ENCODE results near the gene ADGRV1. TPM values are rescaled to one million over a fixed set of nuclear protein-coding genes. Genes with fewer than 3 reads are reported as not detected.
"Not testable (repeated sequence)": the region's sequence is repeated elsewhere in the genome, so short reads cannot be mapped to it uniquely, and the experiment has no call there.

The ADGRV1 gene
- polyA plus RNA-seq, 4 donors: 2.6 to 2.9 (median 2.7) TPM; not detected in 1

DNA sequence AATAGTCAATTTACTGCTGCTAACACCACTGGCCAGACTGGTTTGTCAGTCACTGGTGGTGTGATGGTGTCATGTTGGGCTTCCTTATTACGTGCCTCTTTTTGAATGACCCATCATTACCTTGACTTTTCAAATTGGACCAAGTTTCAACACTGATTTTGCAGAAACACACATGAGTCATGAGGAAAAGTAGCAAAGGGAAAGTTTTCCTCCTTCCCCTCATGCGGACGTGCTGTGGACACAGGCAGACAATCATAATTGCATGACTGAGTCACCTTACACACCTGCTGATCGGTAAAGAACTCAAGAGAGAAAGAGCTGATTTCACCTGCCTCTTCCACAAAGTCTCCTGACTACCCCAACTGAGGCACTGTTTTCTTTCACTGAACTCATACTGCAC, 500.0 kb downstream of the ADGRV1 start:
- Histone ChIP-seq H3K27me3 (ENCODE audit: control insufficient read depth in 3 of 3, insufficient read depth in 3 of 3, low read length in 3 of 3) (no peaks in the 10 kb centered on the region), H3K36me3 (ENCODE audit: control insufficient read depth in 3 of 3, insufficient read depth in 2 of 3, low read depth in 1 of 3, low read length in 3 of 3) (no peaks in the 10 kb centered on the region), H3K9me3 (ENCODE audit: control insufficient read depth in 2 of 2, insufficient read depth in 1 of 2, low read depth in 1 of 2, low read length in 1 of 2) (no peaks in the 10 kb centered on the region), H3K4me3 (ENCODE audit: low read depth in 1 of 3, low read length in 3 of 3) (no peak overlapping the region), H3K4me1 (ENCODE audit: control insufficient read depth in 3 of 3, insufficient read depth in 2 of 3, low read depth in 1 of 3, low read length in 2 of 3) (peaks cover 0 to 10% (median 0%) of the 10 kb centered on the region in 3 donors), H3K27ac (ENCODE audit: low read depth in 1 of 3, low read length in 2 of 3) (no peak overlapping the region)
- 16 to 52% (median 42%) methylated on average over 4 of the region's 4 CpGs for WGBS, 3 donors
- FAIRE-seq (no peak), DNase-seq (peak; percentile 53 to 74)

- 33 to 56% (median 48%) methylated on average over 1 of the region's 1 CpG for WGBS, 3 donors
Measured at GRCh38 chr5:91059409-91059808, 500.8 kb downstream of the ADGRV1 start.

DNA sequence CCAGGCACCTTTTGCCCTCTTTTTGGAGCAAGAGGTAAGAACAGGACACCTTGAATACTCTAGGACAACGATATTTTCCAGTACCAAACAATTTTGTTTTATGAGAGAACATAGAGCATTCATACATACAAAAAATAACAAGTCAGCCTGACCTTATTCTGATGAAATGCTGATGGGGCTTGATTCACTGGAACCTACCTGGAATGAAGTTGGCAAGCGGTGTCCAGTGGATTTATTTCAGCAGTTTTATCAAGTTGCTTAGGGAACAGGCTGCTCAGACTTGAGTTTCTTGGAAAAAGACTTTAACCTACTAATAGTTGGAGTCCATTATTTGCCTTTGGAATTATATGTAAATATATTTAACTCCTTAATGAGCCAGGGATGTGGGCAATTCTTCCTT, 502.5 kb downstream of the ADGRV1 start:
- Histone ChIP-seq H3K27me3 (ENCODE audit: control insufficient read depth in 3 of 3, insufficient read depth in 3 of 3, low read length in 3 of 3) (no peaks in the 10 kb centered on the region), H3K27ac (ENCODE audit: low read depth in 1 of 3, low read length in 2 of 3) (no peak overlapping the region), H3K36me3 (ENCODE audit: control insufficient read depth in 3 of 3, insufficient read depth in 2 of 3, low read depth in 1 of 3, low read length in 3 of 3) (no peaks in the 10 kb centered on the region), H3K9me3 (ENCODE audit: control insufficient read depth in 2 of 2, insufficient read depth in 1 of 2, low read depth in 1 of 2, low read length in 1 of 2) (no peaks in the 10 kb centered on the region), H3K4me1 (ENCODE audit: control insufficient read depth in 3 of 3, insufficient read depth in 2 of 3, low read depth in 1 of 3, low read length in 2 of 3) (peaks cover 0 to 10% (median 0%) of the 10 kb centered on the region in 3 donors), H3K4me3 (ENCODE audit: low read depth in 1 of 3, low read length in 3 of 3) (no peak overlapping the region)
- 85 to 90% (median 89%) methylated on average over 2 of the region's 2 CpGs for WGBS, 3 donors
- DNase-seq (no peak), FAIRE-seq (no peak)

More at GRCh38 chr5:91059409-91059808, 500.8 kb downstream of the ADGRV1 start:
- no peaks in the 10 kb centered on the region for H3K27me3 ChIP-seq (ENCODE audit: control insufficient read depth in 3 of 3, insufficient read depth in 3 of 3, low read length in 3 of 3)
- FAIRE-seq (no peak), DNase-seq (no peak)
- H3K4me3 ChIP-seq (ENCODE audit: low read depth in 1 of 3, low read length in 3 of 3): no peak overlapping the region
- H3K36me3 ChIP-seq (ENCODE audit: control insufficient read depth in 3 of 3, insufficient read depth in 2 of 3, low read depth in 1 of 3, low read length in 3 of 3): no peaks in the 10 kb centered on the region
- no peaks in the 10 kb centered on the region for H3K9me3 ChIP-seq (ENCODE audit: control insufficient read depth in 2 of 2, insufficient read depth in 1 of 2, low read depth in 1 of 2, low read length in 1 of 2)
- peaks cover 0 to 10% (median 0%) of the 10 kb centered on the region in 3 donors for H3K4me1 ChIP-seq (ENCODE audit: control insufficient read depth in 3 of 3, insufficient read depth in 2 of 3, low read depth in 1 of 3, low read length in 2 of 3)
- no peak overlapping the region for H3K27ac ChIP-seq (ENCODE audit: low read depth in 1 of 3, low read length in 2 of 3)

DNA sequence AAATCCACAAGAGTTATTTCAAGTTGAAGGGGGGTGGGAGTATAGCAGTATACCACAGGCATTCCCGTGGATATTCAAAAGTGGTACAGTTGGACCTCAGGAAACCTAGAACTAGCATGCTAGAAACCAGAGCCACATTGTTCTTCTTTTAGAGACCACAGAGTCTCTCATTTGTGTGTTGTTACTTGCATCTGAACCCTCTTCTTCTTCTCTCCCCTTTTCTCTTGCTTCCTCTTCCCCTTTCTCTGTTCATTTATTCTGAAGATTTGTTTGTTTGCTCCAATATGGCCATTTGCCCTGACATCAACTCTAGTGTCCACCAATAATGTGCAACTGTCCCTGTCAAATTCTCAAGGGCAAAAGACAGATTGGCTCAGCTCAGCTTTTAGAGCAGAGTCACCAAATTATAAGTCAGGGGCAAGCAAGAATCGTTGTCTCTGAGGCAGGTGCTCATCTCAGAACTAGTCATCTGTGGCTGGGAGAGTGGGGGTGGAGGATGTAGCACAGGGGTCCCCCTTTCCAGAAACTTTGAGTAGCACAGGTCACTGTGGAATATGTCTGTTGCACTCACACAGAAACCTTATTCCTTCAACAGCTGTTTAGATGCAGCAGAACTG, 503.5 kb downstream of the ADGRV1 start:
- Histone ChIP-seq H3K4me1 (ENCODE audit: control insufficient read depth in 3 of 3, insufficient read depth in 2 of 3, low read depth in 1 of 3, low read length in 2 of 3) (peaks cover 0 to 10% (median 0%) of the 10 kb centered on the region in 3 donors), H3K36me3 (ENCODE audit: control insufficient read depth in 3 of 3, insufficient read depth in 2 of 3, low read depth in 1 of 3, low read length in 3 of 3) (no peaks in the 10 kb centered on the region), H3K4me3 (ENCODE audit: low read depth in 1 of 3, low read length in 3 of 3) (no peak overlapping the region), H3K27me3 (ENCODE audit: control insufficient read depth in 3 of 3, insufficient read depth in 3 of 3, low read length in 3 of 3) (no peaks in the 10 kb centered on the region), H3K9me3 (ENCODE audit: control insufficient read depth in 2 of 2, insufficient read depth in 1 of 2, low read depth in 1 of 2, low read length in 1 of 2) (no peaks in the 10 kb centered on the region), H3K27ac (ENCODE audit: low read depth in 1 of 3, low read length in 2 of 3) (no peak overlapping the region)
- no peak for FAIRE-seq
- WGBS, 3 donors: 54 to 62% (median 59%) methylated on average over 2 of the region's 2 CpGs
- DNase-seq: no peak

GRCh38 chr5:91063098-91063690, 504.6 kb downstream of the ADGRV1 start:
- H3K27me3 ChIP-seq (ENCODE audit: control insufficient read depth in 3 of 3, insufficient read depth in 3 of 3, low read length in 3 of 3); H3K4me1 ChIP-seq (ENCODE audit: control insufficient read depth in 3 of 3, insufficient read depth in 2 of 3, low read depth in 1 of 3, low read length in 2 of 3); H3K4me3 ChIP-seq (ENCODE audit: low read depth in 1 of 3, low read length in 3 of 3); H3K9me3 ChIP-seq (ENCODE audit: control insufficient read depth in 2 of 2, insufficient read depth in 1 of 2, low read depth in 1 of 2, low read length in 1 of 2); DNase-seq; H3K36me3 ChIP-seq (ENCODE audit: control insufficient read depth in 3 of 3, insufficient read depth in 2 of 3, low read depth in 1 of 3, low read length in 3 of 3); H3K27ac ChIP-seq (ENCODE audit: low read depth in 1 of 3, low read length in 2 of 3); FAIRE-seq: not testable (repeated sequence)
- WGBS, 3 donors: 66 to 84% (median 76%) methylated on average over 9 of the region's 9 CpGs

DNA sequence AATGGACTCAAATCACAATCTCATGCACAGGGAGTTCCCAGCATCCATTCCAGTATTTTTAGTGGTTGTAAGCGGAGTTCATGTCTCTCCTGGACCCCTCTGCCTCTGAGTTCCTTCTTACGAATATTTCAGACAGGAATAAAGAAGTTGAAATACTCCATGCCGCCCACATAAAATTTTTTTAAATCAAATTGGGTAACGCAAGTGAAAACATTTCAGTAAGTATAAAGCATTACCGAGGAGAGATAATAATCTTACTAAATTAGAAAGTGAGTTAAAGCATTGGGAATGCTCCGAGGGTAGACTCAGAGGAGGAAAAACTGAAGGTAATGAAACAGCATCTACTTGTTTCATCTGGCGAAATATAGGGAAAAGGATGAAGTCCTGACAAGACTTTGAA, 506.9 kb downstream of the ADGRV1 start:
- FAIRE-seq (no peak), DNase-seq (no peak)
- Histone ChIP-seq H3K4me1 (ENCODE audit: control insufficient read depth in 3 of 3, insufficient read depth in 2 of 3, low read depth in 1 of 3, low read length in 2 of 3) (no peaks in the 10 kb centered on the region), H3K4me3 (ENCODE audit: low read depth in 1 of 3, low read length in 3 of 3) (no peak overlapping the region), H3K27me3 (ENCODE audit: control insufficient read depth in 3 of 3, insufficient read depth in 3 of 3, low read length in 3 of 3) (no peaks in the 10 kb centered on the region), H3K36me3 (ENCODE audit: control insufficient read depth in 3 of 3, insufficient read depth in 2 of 3, low read depth in 1 of 3, low read length in 3 of 3) (no peaks in the 10 kb centered on the region), H3K27ac (ENCODE audit: low read depth in 1 of 3, low read length in 2 of 3) (no peak overlapping the region), H3K9me3 (ENCODE audit: control insufficient read depth in 2 of 2, insufficient read depth in 1 of 2, low read depth in 1 of 2, low read length in 1 of 2) (no peaks in the 10 kb centered on the region)
- WGBS, 3 donors: 83 to 87% (median 84%) methylated on average over 7 of the region's 7 CpGs

GRCh38 chr5:91069364-91069763, 510.8 kb downstream of the ADGRV1 start:
- H3K4me1 ChIP-seq (ENCODE audit: control insufficient read depth in 3 of 3, insufficient read depth in 2 of 3, low read depth in 1 of 3, low read length in 2 of 3): no peaks in the 10 kb centered on the region
- DNase-seq: no peak
- no peaks in the 10 kb centered on the region for H3K9me3 ChIP-seq (ENCODE audit: control insufficient read depth in 2 of 2, insufficient read depth in 1 of 2, low read depth in 1 of 2, low read length in 1 of 2)
- no peaks in the 10 kb centered on the region for H3K27me3 ChIP-seq (ENCODE audit: control insufficient read depth in 3 of 3, insufficient read depth in 3 of 3, low read length in 3 of 3)
- no peak overlapping the region for H3K4me3 ChIP-seq (ENCODE audit: low read depth in 1 of 3, low read length in 3 of 3)
- FAIRE-seq: no peak
- H3K36me3 ChIP-seq (ENCODE audit: control insufficient read depth in 3 of 3, insufficient read depth in 2 of 3, low read depth in 1 of 3, low read length in 3 of 3): no peaks in the 10 kb centered on the region
- WGBS, 3 donors: 84 to 95% (median 89%) methylated on average over 2 of the region's 2 CpGs
- H3K27ac ChIP-seq (ENCODE audit: low read depth in 1 of 3, low read length in 2 of 3): no peak overlapping the region

- FAIRE-seq (no peak), DNase-seq (no peak)
- Histone ChIP-seq H3K27ac (ENCODE audit: low read depth in 1 of 3, low read length in 2 of 3) (no peak overlapping the region), H3K27me3 (ENCODE audit: control insufficient read depth in 3 of 3, insufficient read depth in 3 of 3, low read length in 3 of 3) (no peaks in the 10 kb centered on the region), H3K36me3 (ENCODE audit: control insufficient read depth in 3 of 3, insufficient read depth in 2 of 3, low read depth in 1 of 3, low read length in 3 of 3) (no peaks in the 10 kb centered on the region), H3K4me1 (ENCODE audit: control insufficient read depth in 3 of 3, insufficient read depth in 2 of 3, low read depth in 1 of 3, low read length in 2 of 3) (no peaks in the 10 kb centered on the region), H3K4me3 (ENCODE audit: low read depth in 1 of 3, low read length in 3 of 3) (no peak overlapping the region), H3K9me3 (ENCODE audit: control insufficient read depth in 2 of 2, insufficient read depth in 1 of 2, low read depth in 1 of 2, low read length in 1 of 2) (no peaks in the 10 kb centered on the region)
- WGBS, 3 donors: 86 to 91% (median 90%) methylated on average over 2 of the region's 2 CpGs
Measured at GRCh38 chr5:91070761-91071550, 512.4 kb downstream of the ADGRV1 start.
